H7 (cell line): Measurements from ENCODE around the gene LIN7B. TPM values are rescaled to one million over a fixed set of nuclear protein-coding genes. Genes with fewer than 3 reads are reported as not detected.

Source experiments
- DNase-seq: peaks from one replicate; pipeline ENCODE4 v3.0.0; 2012
- H3K27me3 ChIP-seq: 2 replicates; pipeline ENCODE4 v1.6.0; 2011; ENCODE audit warnings: mild to moderate bottlenecking, low read length; ENCODE audit not compliant: control insufficient read depth, insufficient read depth
- H3K36me3 ChIP-seq: replicated peaks from 2 replicates; pipeline ENCODE4 v1.5.1; 2011; ENCODE audit warnings: low read length; ENCODE audit not compliant: control insufficient read depth, insufficient read depth
- H3K4me3 ChIP-seq: 2 replicates; pipeline ENCODE4 v1.5.1; 2011; ENCODE audit warnings: low read depth, mild to moderate bottlenecking, control low read depth, low read length, moderate library complexity; ENCODE audit not compliant: insufficient read depth
- total RNA-seq: library from RNA; depleted of rRNA; stranded (reverse); fragments of >200 nt; shearing (Covaris generic); gene quantifications from 2 replicates; pipeline ENCODE4 v1.2.3, GENCODE V29; 2014

Gene LIN7B
- total RNA-seq, 1 experiment from 2014 or later, result 4.1 TPM

DNA sequence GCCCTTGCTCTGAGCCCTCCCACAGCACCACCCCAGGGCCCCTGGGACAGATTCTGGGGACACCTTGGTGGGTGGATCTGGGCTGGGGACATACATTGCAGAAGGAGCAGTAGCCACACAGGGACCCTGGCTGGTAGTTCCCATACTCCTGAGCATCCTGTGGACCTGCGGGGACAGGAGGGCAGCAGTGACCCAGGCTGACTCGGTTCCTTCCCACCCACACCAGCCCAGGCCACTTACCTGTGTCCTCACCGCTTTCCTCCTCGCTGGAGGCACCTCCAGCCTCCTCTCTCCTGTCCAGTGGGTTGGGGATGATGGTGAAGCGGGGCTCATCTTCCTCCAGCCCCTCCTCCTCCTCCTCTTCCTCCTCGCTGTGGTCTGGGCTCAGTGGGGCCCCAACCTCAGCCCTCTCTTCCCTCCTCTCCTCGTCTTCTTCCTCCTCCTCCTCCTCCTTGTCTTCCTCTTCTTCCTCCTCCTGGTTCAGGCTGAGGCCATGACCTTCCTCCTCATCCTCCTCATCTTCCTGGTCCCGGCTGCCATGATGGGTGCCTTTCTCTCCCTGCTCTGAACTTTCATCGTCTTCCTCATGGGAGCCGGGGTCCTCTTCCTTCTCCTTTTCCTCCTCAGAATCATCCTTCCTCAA, 39.1 kb downstream of the LIN7B start:
- Histone ChIP-seq H3K4me3 (no peak overlapping the region), H3K27me3 (peaks cover 36% of the 10 kb centered on the region), H3K36me3 (no peaks in the 10 kb centered on the region)
- DNase-seq, result no peak

DNA sequence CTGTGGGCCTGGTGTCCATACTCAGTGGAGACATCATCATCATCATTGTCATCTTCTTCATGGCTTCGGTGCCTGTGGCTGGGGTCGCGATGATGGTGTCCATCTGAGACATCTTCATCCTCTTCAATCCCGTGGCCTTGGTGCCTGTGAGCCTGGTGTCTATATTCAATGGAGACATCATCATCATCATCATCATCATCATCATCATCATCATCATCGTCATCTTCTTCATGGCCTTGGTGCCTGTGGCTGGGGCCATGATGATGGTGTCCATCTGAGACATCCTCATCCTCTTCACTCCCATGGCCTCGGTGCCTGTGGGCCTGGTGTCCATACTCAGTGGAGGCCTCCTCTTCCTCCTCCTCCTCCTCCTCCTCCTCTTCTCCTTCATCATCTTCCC, 40.1 kb downstream of the LIN7B start:
- Histone ChIP-seq H3K4me3 (no peak overlapping the region), H3K36me3 (no peaks in the 10 kb centered on the region), H3K27me3 (peaks cover 38% of the 10 kb centered on the region)
- DNase-seq, result no peak

DNA sequence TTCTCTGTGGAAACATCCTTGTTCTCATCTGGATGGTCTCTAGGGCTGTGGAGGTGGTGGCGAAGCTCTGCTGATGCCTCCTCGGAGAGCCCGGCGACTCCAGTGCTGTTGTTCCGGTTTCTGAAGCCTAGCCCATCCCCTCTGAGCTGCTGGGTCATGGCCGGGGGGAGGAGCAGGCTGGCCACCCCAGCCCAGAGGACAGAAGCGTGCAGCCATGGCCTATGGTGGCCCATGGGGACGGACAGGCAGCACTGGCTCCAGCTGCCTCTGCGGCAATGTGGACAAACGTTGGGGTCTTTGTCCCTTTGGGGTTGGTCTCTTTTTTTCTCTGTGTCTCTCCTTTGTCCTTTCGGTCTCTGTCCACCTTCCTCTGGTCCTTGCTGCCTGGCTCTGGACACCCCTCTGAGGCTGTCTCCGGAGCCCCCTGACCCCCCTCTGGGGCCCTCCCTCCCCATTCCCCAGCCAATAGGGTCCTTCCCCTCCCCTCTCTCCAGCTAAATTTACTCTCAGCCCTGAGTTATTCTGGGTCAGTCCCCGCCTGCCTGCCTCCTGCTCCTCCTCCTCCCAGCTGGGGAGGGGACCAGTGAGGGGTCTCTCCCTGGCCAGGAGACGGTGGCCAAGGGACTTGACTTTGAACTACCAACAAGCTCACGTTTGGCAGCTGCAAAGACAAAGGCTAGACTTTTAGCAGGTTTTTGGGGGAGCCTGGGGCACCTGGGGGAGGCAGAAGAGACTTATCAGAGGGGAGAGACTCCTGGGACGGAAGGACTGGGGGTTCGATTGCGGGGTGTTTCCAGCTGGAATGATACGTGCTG, 41.0 kb downstream of the LIN7B start, which contains the start of gene HRC:
HRC (minus strand) TSS at position 392 of the 815 bp plus-strand sequence; CDS start at position 233, 159 bp downstream.
- Histone ChIP-seq H3K4me3 (no peak within 1 kb of the TSS), H3K27me3 (peaks cover 38% of the 10 kb centered on the region), H3K36me3 (no peaks in the 10 kb centered on the region)
- DNase-seq, result peak; percentile 56

DNA sequence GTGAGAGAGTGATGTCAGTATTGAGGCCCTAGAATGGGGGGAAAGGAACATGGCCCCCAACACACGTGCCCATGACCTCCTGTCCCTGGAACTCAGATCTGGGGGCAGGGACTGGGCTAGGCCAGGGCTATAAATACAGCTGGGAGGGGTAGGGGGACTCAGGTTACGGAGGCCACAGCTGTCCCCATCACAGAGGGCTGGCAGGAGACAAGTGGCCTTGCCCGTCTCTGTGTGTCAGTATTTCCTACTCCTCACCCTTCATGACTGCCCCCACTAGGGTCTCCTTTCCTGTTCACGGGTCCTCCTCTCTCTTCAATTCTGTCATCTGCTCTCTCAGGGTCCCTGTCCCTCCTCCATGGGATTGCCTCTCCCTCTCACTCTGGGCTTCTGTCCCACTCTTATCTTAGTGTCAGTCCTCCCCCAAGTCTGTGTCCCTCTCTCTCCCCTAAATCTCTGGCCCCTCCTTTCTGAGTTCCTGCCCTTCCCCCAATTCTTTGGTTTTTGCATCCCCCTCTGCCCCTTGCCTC, 41.7 kb downstream of the LIN7B start:
- Histone ChIP-seq H3K4me3 (no peak overlapping the region), H3K36me3 (no peaks in the 10 kb centered on the region)
- DNase-seq, result peak; percentile 49

DNA sequence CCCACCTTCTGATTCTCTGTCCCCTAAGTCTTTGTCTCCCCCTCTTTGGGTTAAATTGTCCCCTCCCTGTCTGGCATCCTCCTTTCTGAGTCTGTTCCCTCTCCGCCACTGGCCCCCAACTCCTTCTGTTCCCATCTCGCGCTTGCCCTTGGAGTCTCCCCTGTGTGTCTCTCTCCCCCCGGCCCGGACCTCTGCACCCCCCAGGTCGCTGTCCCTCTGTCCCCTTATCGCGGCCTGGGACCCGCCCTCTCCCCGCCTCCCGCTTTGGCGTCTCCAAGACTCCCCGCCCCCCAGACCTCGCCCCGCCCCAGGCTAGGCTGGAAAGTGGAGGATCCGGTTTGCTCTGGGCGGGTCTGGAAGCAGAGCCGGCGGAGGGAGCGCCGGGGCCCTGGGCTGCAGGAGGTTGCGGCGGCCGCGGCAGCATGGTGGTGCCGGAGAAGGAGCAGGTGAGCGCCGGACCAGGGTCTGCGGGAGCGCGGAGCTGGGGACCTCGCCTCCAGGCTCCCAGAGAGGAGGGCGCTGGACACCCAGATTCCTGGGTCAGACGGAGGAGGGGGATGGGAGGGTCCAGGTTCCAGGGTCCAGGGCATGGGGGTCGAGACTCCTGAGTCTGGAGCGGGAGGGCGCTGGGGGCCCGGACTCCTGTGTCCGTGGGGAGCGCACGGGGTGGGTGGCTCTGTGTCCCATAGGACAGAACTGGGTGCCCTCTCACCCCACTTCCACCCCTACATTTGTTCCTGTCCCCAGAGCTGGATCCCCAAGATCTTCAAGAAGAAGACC, 43.5 kb downstream of the LIN7B start, which contains the start of gene TRPM4:
TRPM4 (plus strand) TSS at position 348 of the 780 bp plus-strand sequence; CDS start at position 423, 75 bp downstream.
- H3K36me3 ChIP-seq, result no peaks in the 10 kb centered on the region
- DNase-seq, result peak; percentile 98

More for the DNA sequence above, 41.7 kb downstream of the LIN7B start:
- H3K27me3 ChIP-seq, result peaks cover 35% of the 10 kb centered on the region

DNA sequence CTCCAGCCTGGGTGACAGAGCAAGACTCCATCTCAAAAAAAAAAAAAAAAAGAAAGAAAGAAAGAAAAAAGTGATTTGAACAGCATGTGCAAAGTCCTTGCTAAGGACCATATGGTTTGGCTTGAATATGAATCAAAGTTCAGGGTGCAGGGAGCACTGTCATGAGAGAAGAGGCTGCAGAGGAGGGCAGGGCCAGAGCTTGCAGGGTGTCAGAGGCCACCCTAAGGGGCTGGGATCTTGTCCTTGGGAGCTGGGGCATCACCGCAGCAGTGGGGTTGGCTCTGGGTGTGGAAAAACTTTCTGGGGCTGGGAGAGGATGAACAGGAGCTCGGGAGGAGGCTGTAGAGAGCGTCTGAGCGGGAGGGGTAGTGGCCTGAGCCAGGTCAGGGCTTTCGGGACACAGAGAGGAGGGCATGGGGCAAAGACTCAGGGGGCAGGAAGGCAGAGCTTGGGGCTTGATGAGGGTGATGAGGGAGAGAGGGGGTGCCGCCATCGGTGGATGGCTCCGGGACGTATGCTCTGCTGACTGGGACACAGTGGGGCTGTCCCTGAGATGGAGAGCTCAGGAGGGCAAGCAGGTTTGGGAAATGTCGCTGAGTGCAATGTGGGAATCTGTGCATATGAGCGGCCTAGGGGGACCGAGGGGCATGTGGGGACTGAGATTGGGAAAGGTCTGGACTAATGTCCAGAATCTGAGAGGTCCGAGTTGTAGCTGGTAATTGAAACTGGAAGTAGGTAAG, 46.5 kb downstream of the LIN7B start:
- peak; percentile 22 for DNase-seq
- Histone ChIP-seq H3K4me3 (no peak overlapping the region), H3K36me3 (no peaks in the 10 kb centered on the region), H3K27me3 (peaks cover 24% of the 10 kb centered on the region)

More for the DNA sequence above, 43.5 kb downstream of the LIN7B start, which contains the start of gene TRPM4:
- H3K27me3 ChIP-seq, result peaks cover 26% of the 10 kb centered on the region
- peak within 1 kb of the TSS; percentile 73 for H3K4me3 ChIP-seq

DNA sequence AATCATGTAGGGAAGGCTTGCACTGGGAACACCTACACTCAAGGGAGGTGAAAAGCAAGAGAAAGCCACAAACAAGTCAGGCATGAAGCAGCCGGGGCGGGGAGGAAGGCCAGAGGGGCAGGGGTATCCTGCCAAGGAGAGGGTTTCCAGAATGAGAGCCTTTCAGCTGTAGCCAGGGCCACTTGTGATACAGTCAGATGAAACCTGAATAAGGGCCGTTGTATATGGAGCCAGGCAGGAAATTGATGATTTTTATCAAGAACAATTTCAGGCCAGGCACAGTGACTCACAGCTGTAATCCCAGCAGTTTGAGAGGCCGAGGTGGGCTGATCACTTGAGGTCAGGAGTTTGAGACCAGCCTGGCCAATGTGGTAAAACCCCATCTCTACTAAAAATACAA, 47.8 kb downstream of the LIN7B start:
- Histone ChIP-seq H3K36me3 (no peaks in the 10 kb centered on the region), H3K4me3 (no peak overlapping the region), H3K27me3 (peaks cover 28% of the 10 kb centered on the region)
- no peak for DNase-seq

DNA sequence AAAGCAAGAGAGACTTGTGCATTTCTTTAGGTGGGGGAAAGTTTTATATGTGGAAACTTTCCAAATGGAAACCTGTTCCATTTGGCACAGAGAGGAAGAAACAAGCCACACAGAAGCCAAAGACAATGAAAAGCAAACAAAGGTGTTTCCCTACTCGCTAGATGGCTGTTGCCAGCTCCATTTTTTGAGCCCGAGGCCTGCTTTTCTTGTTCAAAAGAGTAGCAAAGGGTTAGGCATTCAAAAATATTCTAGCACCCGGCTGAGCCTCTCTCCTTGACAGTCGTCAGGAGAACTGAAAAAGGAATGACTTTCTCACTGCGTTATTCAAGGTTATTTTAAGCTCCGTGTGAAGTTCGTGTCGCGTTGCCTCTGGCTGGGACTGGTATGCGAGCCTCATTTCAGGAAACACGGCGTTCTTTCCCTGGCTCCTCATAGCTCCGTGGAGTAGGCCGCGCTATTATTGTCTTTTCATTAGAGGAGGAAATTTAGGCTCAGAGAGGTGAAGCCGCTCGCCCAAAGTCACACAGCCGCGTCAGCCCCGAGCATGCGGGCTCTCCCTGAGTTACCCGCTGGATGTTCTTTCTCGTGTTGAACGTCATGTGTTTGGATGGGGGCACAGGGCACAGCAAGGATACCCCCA, 51.1 kb downstream of the LIN7B start:
- no peaks in the 10 kb centered on the region for H3K36me3 ChIP-seq
- no peak for DNase-seq
- H3K27me3 ChIP-seq, result peaks cover 18% of the 10 kb centered on the region
- H3K4me3 ChIP-seq, result peak overlapping the region; percentile 25; the same call in 1 of the 2 replicates

DNA sequence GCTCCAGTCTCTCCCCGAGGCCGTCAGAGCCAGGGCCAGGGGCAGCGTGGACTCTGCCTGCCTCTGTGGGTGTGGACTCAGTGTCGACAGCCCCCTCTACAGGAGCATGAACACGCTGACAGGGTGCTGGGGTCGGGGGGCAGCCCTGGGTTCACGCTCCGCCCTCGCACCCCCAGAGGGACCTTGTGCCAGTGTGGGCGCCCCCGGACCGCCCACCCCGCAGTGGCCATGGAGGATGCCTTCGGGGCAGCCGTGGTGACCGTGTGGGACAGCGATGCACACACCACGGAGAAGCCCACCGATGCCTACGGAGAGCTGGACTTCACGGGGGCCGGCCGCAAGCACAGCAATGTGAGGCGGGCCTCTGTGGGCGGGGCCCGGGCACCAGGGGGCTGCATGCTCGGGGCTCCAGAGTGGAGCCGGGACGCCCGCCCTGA, 51.7 kb downstream of the LIN7B start:
- no peaks in the 10 kb centered on the region for H3K36me3 ChIP-seq
- H3K27me3 ChIP-seq, result peaks cover 18% of the 10 kb centered on the region
- DNase-seq, result peak; percentile 91
- H3K4me3 ChIP-seq, result peak overlapping the region; percentile 25; the same call in 1 of the 2 replicates

- Histone ChIP-seq H3K36me3 (no peaks in the 10 kb centered on the region), H3K27me3 (peaks cover 18% of the 10 kb centered on the region), H3K4me3 (no peak overlapping the region)
- DNase-seq, result peak; percentile 46
Measured at GRCh38 chr19:49167857-49168409, 53.8 kb downstream of the LIN7B start.
